ENCODE data around the gene NCKAP5L. TPM values are rescaled to one million over a fixed set of nuclear protein-coding genes. Genes with fewer than 3 reads are reported as not detected.
"Not testable (repeated sequence)": the region's sequence is repeated elsewhere in the genome, so short reads cannot be mapped to it uniquely, and the experiment has no call there.

Gene NCKAP5L
- total RNA-seq (2014; rRNA removed; shearing (Covaris generic); ENCODE audit: low replicate concordance) = 5.8 and 7.5 TPM in 2 replicates

- in situ Hi-C loops (cut with HindIII; ENCODE audit: low pct_unique_long_range_greater_than_20kb, low sequenced_read_pairs) = no loop called here
- DNase-seq (ENCODE audit: low read depth) = peak; percentile 96
Measured at GRCh38 chr12:49828133-49829091, at the start of gene NCKAP5L. Gene NCKAP5L, minus strand, starts transcription at chr12:49828413. Its CDS starts 24,369 bp downstream, at chr12:49804044.

- in situ Hi-C loops (cut with HindIII; ENCODE audit: low pct_unique_long_range_greater_than_20kb, low sequenced_read_pairs) = no loop called here
- DNase-seq (ENCODE audit: low read depth) = no peak
Measured at GRCh38 chr12:49877066-49877465, 48.9 kb upstream of the NCKAP5L start.

GRCh38 chr12:49876070-49876469 lies 47.9 kb upstream of the NCKAP5L start:
- DNase-seq (ENCODE audit: low read depth) = no peak
- in situ Hi-C loops (cut with HindIII; ENCODE audit: low pct_unique_long_range_greater_than_20kb, low sequenced_read_pairs) = no loop called here

GRCh38 chr12:49875115-49875720 lies 47.0 kb upstream of the NCKAP5L start:
- DNase-seq (ENCODE audit: low read depth) = no peak
- in situ Hi-C loops (cut with HindIII; ENCODE audit: low pct_unique_long_range_greater_than_20kb, low sequenced_read_pairs) = no loop called here

- in situ Hi-C loops (cut with HindIII; ENCODE audit: low pct_unique_long_range_greater_than_20kb, low sequenced_read_pairs) = no loop called here
- DNase-seq (ENCODE audit: low read depth) = no peak
Measured at GRCh38 chr12:49874142-49874897, 46.1 kb upstream of the NCKAP5L start.

GRCh38 chr12:49873361-49873934 lies 45.2 kb upstream of the NCKAP5L start:
- DNase-seq (ENCODE audit: low read depth) = no peak
- in situ Hi-C loops (cut with HindIII; ENCODE audit: low pct_unique_long_range_greater_than_20kb, low sequenced_read_pairs) = no loop called here

- in situ Hi-C loops (cut with HindIII; ENCODE audit: low pct_unique_long_range_greater_than_20kb, low sequenced_read_pairs) = no loop called here
- no peak for DNase-seq (ENCODE audit: low read depth)
Measured at GRCh38 chr12:49872781-49873181, 44.6 kb upstream of the NCKAP5L start.

- in situ Hi-C loops (cut with HindIII; ENCODE audit: low pct_unique_long_range_greater_than_20kb, low sequenced_read_pairs) = no loop called here
- no peak for DNase-seq (ENCODE audit: low read depth)
Measured at GRCh38 chr12:49872381-49872780, 44.2 kb upstream of the NCKAP5L start.

GRCh38 chr12:49871811-49872251 lies 43.6 kb upstream of the NCKAP5L start:
- in situ Hi-C loops (cut with HindIII; ENCODE audit: low pct_unique_long_range_greater_than_20kb, low sequenced_read_pairs); DNase-seq (ENCODE audit: low read depth): not testable (repeated sequence)

- in situ Hi-C loops (cut with HindIII; ENCODE audit: low pct_unique_long_range_greater_than_20kb, low sequenced_read_pairs) = no loop called here
- DNase-seq (ENCODE audit: low read depth) = no peak
Measured at GRCh38 chr12:49871263-49871561, 43.0 kb upstream of the NCKAP5L start.

- DNase-seq (ENCODE audit: low read depth) = no peak
- in situ Hi-C loops (cut with HindIII; ENCODE audit: low pct_unique_long_range_greater_than_20kb, low sequenced_read_pairs) = no loop called here
Measured at GRCh38 chr12:49870501-49871262, 42.5 kb upstream of the NCKAP5L start.

GRCh38 chr12:49869816-49870500 lies 41.7 kb upstream of the NCKAP5L start:
- in situ Hi-C loops (cut with HindIII; ENCODE audit: low pct_unique_long_range_greater_than_20kb, low sequenced_read_pairs) = no loop called here
- DNase-seq (ENCODE audit: low read depth) = no peak

- in situ Hi-C loops (cut with HindIII; ENCODE audit: low pct_unique_long_range_greater_than_20kb, low sequenced_read_pairs) = no loop called here
- DNase-seq (ENCODE audit: low read depth) = no peak
Measured at GRCh38 chr12:49868952-49869815, 41.0 kb upstream of the NCKAP5L start.

GRCh38 chr12:49868449-49868848 lies 40.2 kb upstream of the NCKAP5L start:
- no peak for DNase-seq (ENCODE audit: low read depth)
- in situ Hi-C loops (cut with HindIII; ENCODE audit: low pct_unique_long_range_greater_than_20kb, low sequenced_read_pairs) = no loop called here

- in situ Hi-C loops (cut with HindIII; ENCODE audit: low pct_unique_long_range_greater_than_20kb, low sequenced_read_pairs) = no loop called here
- DNase-seq (ENCODE audit: low read depth) = no peak
Measured at GRCh38 chr12:49867570-49868341, 39.5 kb upstream of the NCKAP5L start.

Measured in Caki2 (cell line).